Measurements from ENCODE around the gene ACTL6A. TPM values are rescaled to one million over a fixed set of nuclear protein-coding genes. Genes with fewer than 3 reads are reported as not detected.

The ACTL6A gene
- total and polyA plus RNA-seq, 7 experiments from 2014 or later, result 23.2 to 78.3 (median 56.3) TPM

DNA sequence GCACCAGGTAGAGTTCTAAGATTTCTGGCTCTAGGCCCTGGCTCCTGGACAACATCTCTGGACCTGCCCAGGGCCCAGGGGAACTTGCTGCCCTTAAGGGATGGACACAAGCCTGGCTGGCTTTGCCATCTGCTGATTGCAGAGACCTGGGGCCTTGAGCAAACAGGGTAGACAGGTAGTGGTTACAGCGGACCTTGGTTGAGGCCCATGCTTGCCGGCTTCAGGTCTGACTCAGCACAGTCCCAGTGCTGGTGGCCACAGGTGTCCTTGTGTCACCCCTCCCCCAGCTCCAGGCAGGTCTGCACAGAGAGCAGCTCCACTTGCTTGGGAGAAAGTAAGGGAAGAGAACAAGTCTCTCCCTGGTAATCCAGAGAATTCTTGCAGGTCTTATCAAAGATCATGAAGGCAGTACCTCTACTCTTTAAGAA is 15.9 kb upstream of the ACTL6A start:
- Mint-ChIP-seq H3K36me3 (no peaks in the 10 kb centered on the region), H3K4me1 (no peaks in the 10 kb centered on the region), H3K4me3 (no peak overlapping the region), H3K27ac (no peak overlapping the region), H3K9me3 (peaks cover 0 to 3% (median 0%) of the 10 kb centered on the region in 11 donors), H3K27me3 (peaks cover 6 to 13% (median 6%) of the 10 kb centered on the region in 5 donors)
- no peaks in the 10 kb centered on the region for H3K4me1 ChIP-seq (ENCODE audit: control insufficient read depth in 2 of 2, insufficient read depth in 2 of 2, low read length in 2 of 2)
- no peak overlapping the region for H3K27ac ChIP-seq (ENCODE audit: low read depth, low read length)
- no peak overlapping the region for H3K4me3 ChIP-seq (ENCODE audit: low read length)
- H3K9me3 ChIP-seq (ENCODE audit: control insufficient read depth in 2 of 3, low read length in 3 of 3), result no peaks in the 10 kb centered on the region
- intact Hi-C loops (cut with micrococcal nuclease), result no loop called here
- CTCF ChIA-PET, result no interaction called here
- H3K27me3 ChIP-seq (ENCODE audit: control insufficient read depth in 2 of 2, insufficient read depth in 2 of 2, low read length in 2 of 2), result no peaks in the 10 kb centered on the region
- POLR2A ChIA-PET, result no interaction called here
- no peaks in the 10 kb centered on the region for H3K36me3 ChIP-seq (ENCODE audit: control insufficient read depth in 2 of 3, insufficient read depth in 3 of 3, low read length in 3 of 3)
- no peak for DNase-seq
- no peak for ATAC-seq

DNA sequence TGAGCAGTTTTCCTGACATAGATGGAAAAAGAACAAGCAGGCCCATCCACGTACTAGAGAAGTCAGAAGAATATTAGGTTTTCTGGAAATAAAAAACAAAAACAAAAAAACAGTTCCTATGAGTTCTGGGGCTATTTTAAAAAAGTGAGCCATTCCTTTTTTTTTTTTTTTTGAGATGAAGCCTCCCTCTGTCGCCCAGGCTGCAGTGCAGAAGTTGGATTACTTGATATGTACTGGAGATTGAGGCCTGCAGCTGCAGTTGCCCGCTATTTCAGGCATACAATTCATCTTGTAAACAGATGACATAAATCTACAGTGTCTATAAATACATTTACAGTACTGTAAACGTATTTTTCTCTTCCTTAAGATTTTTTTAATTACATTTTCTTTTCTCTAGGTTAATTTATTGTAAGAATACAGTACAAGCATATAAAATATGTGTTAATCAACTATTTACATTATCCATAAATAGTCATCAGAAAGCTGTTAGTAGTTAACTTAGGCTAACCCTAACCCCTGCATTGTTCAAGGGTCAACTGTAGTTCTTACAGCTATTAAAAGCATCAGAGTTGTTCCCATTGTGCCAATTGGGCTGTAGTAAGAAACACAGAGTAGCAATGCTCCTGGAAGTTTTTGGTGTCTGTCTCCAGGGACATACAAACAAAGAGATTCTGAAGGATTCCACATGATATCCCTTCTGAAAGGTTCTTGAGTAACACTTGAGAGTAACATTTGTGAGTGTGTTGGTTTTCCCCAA is 11.2 kb upstream of the ACTL6A start:
- intact Hi-C loops (cut with micrococcal nuclease), result no loop called here
- ChIA-PET POLR2A (interaction anchor here (0.7 kb wide), 1 partner anchor 45 kb away, joined by 4 read pairs; no protein-coding TSS in a partner anchor), CTCF (interaction anchor here (0.7 kb wide), 1 partner anchor 10 kb away, joined by 6 read pairs; no protein-coding TSS in a partner anchor)
- H3K4me1 ChIP-seq (ENCODE audit: control insufficient read depth in 2 of 2, insufficient read depth in 2 of 2, low read length in 2 of 2), result no peaks in the 10 kb centered on the region
- ATAC-seq, result no peak
- Mint-ChIP-seq H3K27me3 (peaks cover 0 to 7% (median 0%) of the 10 kb centered on the region in 5 donors), H3K9me3 (no peaks in the 10 kb centered on the region), H3K27ac (no peak overlapping the region), H3K4me1 (no peaks in the 10 kb centered on the region), H3K4me3 (no peak overlapping the region), H3K36me3 (no peaks in the 10 kb centered on the region)
- H3K9me3 ChIP-seq (ENCODE audit: control insufficient read depth in 2 of 3, low read length in 3 of 3), result no peaks in the 10 kb centered on the region
- no peak overlapping the region for H3K27ac ChIP-seq (ENCODE audit: low read depth, low read length)
- H3K27me3 ChIP-seq (ENCODE audit: control insufficient read depth in 2 of 2, insufficient read depth in 2 of 2, low read length in 2 of 2), result no peaks in the 10 kb centered on the region
- H3K36me3 ChIP-seq (ENCODE audit: control insufficient read depth in 2 of 3, insufficient read depth in 3 of 3, low read length in 3 of 3), result no peaks in the 10 kb centered on the region
- no peak overlapping the region for H3K4me3 ChIP-seq (ENCODE audit: low read length)
- DNase-seq, result no peak

DNA sequence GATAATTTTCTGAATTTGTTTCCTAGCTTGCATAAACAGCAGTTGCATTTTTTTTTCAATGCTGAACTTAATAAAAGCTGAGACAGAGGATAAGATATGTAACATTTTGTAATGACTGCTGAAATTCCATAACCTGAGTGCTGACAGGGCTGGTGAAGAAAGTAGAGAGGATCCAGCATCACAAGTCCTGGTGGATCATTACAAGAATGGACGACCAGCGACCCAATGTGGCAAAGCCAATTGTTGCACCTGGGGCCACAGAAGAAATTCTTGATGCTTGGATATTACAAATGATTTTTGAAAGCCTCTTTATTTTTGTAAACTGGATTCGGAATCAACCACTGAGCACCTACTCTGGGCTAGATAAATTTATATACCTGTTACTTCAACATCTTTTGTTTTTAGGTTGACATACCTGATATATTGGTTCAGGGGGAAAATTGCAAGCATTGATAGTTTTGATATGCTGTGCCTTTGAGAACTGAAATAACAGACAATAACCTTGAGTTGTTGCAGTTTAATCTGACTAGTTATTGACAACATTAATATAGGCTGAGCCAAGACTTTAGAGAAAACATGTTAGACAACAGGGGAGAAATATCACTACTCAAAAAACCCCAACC is 3.9 kb upstream of the ACTL6A start:
- Histone ChIP-seq H3K27ac (ENCODE audit: low read depth, low read length) (no peak overlapping the region), H3K27me3 (ENCODE audit: control insufficient read depth in 2 of 2, insufficient read depth in 2 of 2, low read length in 2 of 2) (no peaks in the 10 kb centered on the region), H3K9me3 (ENCODE audit: control insufficient read depth in 2 of 3, low read length in 3 of 3) (no peaks in the 10 kb centered on the region), H3K4me3 (ENCODE audit: low read length) (no peak overlapping the region), H3K36me3 (ENCODE audit: control insufficient read depth in 2 of 3, insufficient read depth in 3 of 3, low read length in 3 of 3) (peaks cover 0 to 8% (median 0%) of the 10 kb centered on the region in 3 experiments), H3K4me1 (ENCODE audit: control insufficient read depth in 2 of 2, insufficient read depth in 2 of 2, low read length in 2 of 2) (peaks cover 3% of the 10 kb centered on the region in 2 donors)
- no peak overlapping the region for H3K4me3 Mint-ChIP-seq
- H3K27me3 Mint-ChIP-seq, result peaks cover 0 to 14% (median 0%) of the 10 kb centered on the region in 5 donors
- peaks cover 3 to 18% (median 11%) of the 10 kb centered on the region in 7 donors for H3K4me1 Mint-ChIP-seq
- no peaks in the 10 kb centered on the region for H3K9me3 Mint-ChIP-seq
- DNase-seq (peak in 5 of 9 donors; percentile 11 to 42 (median 17)), ATAC-seq (no peak)
- POLR2A ChIA-PET, result no interaction called here
- H3K36me3 Mint-ChIP-seq, result no peaks in the 10 kb centered on the region
- no peak overlapping the region for H3K27ac Mint-ChIP-seq
- intact Hi-C loops (cut with micrococcal nuclease), result loop anchor here (1.0 to 2.0 kb wide), 6 partner anchors 113 to 1122 kb away; no protein-coding TSS in a partner anchor
- CTCF ChIA-PET, result no interaction called here

DNA sequence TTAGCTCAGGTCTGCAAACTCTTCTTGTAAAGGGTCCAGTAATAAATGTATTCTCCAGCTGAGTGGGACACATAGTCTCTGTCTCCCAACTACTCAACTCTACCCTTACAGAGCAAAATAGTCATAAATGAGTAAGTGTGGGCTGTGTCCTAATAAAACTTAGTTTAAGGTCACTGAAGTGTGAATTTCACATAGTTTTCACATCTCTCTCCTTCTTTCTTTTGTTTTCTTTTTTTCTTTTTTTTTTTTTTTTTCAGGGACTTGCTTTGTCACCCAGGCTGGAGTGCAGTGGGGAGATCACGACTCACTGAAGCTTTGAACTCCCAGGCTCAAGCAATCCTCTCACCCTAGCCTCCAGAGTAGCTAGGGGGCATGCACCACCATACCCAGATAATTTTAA is 1.9 kb upstream of the ACTL6A start:
- H3K4me3 ChIP-seq (ENCODE audit: low read length), result no peak overlapping the region
- DNase-seq (no peak), ATAC-seq (no peak)
- Mint-ChIP-seq H3K27me3 (peaks cover 0 to 14% (median 0%) of the 10 kb centered on the region in 5 donors), H3K4me1 (peaks cover 10 to 38% (median 29%) of the 10 kb centered on the region in 7 donors), H3K4me3 (no peak overlapping the region), H3K9me3 (no peaks in the 10 kb centered on the region), H3K36me3 (no peaks in the 10 kb centered on the region), H3K27ac (no peak overlapping the region)
- peaks cover 0 to 8% (median 0%) of the 10 kb centered on the region in 3 experiments for H3K36me3 ChIP-seq (ENCODE audit: control insufficient read depth in 2 of 3, insufficient read depth in 3 of 3, low read length in 3 of 3)
- POLR2A ChIA-PET, result no interaction called here
- intact Hi-C loops (cut with micrococcal nuclease), result loop anchor here (5.0 to 10.0 kb wide), 5 partner anchors 108 to 1563 kb away; partner anchors contain the start of genes DNAJC19 (in 2 of the 2), FXR1 (in 1 of the 2) and GNB4 (in 1 of the 2)
- H3K27me3 ChIP-seq (ENCODE audit: control insufficient read depth in 2 of 2, insufficient read depth in 2 of 2, low read length in 2 of 2), result no peaks in the 10 kb centered on the region
- H3K4me1 ChIP-seq (ENCODE audit: control insufficient read depth in 2 of 2, insufficient read depth in 2 of 2, low read length in 2 of 2), result peaks cover 10% of the 10 kb centered on the region in 2 donors
- CTCF ChIA-PET, result no interaction called here
- H3K9me3 ChIP-seq (ENCODE audit: control insufficient read depth in 2 of 3, low read length in 3 of 3), result no peaks in the 10 kb centered on the region
- H3K27ac ChIP-seq (ENCODE audit: low read depth, low read length), result no peak overlapping the region

DNA sequence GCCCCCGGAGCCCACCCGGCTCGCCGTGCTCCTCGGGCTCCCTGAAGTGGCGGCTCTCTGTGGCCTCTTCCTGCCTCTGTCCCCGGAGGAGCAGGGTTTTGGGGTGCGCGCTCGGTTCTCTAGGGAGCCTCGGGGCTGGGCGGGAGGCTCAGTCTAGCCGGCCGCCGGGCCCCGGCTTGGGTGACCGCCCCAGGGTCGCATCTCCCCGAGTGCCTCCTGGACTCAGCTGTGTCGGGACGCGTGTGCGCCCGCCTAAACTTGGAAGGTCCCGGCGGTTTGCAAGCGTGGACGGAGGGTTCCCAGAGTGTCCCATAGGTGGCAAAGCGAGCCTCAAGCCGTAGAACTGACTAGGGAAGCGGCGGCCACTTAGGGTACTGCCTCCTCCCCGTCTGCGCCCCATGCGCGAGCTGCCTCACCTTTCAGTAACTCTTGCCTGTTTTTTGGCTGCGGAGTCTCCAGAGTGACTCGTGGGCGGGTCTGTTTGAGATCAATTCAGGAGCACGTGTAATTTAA is 601 bp downstream of the ACTL6A start:
- CTCF ChIA-PET, result no interaction called here
- H3K9me3 Mint-ChIP-seq, result no peaks in the 10 kb centered on the region
- Histone ChIP-seq H3K4me3 (ENCODE audit: low read length) (peak overlapping the region; percentile 61), H3K27me3 (ENCODE audit: control insufficient read depth in 2 of 2, insufficient read depth in 2 of 2, low read length in 2 of 2) (no peaks in the 10 kb centered on the region), H3K4me1 (ENCODE audit: control insufficient read depth in 2 of 2, insufficient read depth in 2 of 2, low read length in 2 of 2) (peaks cover 10% of the 10 kb centered on the region in 2 donors), H3K36me3 (ENCODE audit: control insufficient read depth in 2 of 3, insufficient read depth in 3 of 3, low read length in 3 of 3) (peaks cover 0 to 8% (median 0%) of the 10 kb centered on the region in 3 experiments), H3K27ac (ENCODE audit: low read depth, low read length) (peak overlapping the region; percentile 78), H3K9me3 (ENCODE audit: control insufficient read depth in 2 of 3, low read length in 3 of 3) (no peaks in the 10 kb centered on the region)
- H3K4me1 Mint-ChIP-seq, result peaks cover 13 to 51% (median 34%) of the 10 kb centered on the region in 7 donors
- peak overlapping the region; percentile 91 to 100 (median 98) for H3K4me3 Mint-ChIP-seq
- H3K36me3 Mint-ChIP-seq, result no peaks in the 10 kb centered on the region
- intact Hi-C loops (cut with micrococcal nuclease), result loop anchor here (1.0 to 10.0 kb wide), 8 partner anchors 46 to 1566 kb away; partner anchors contain the start of genes DNAJC19 (in 2 of the 2), TTC14 (in 2 of the 2), FXR1 (in 1 of the 2) and GNB4 (in 1 of the 2)
- DNase-seq, result peak; percentile 39 to 69 (median 52)
- POLR2A ChIA-PET, result interaction anchor here (1.2 to 2.3 kb wide), 3 partner anchors 41 to 414 kb away, joined by 5 to 13 read pairs (median 8); partner anchors contain the start of genes MFN1, MRPL47 and NDUFB5
- peak overlapping the region; percentile 68 to 98 (median 92) for H3K27ac Mint-ChIP-seq
- peaks cover 0 to 10% (median 0%) of the 10 kb centered on the region in 5 donors for H3K27me3 Mint-ChIP-seq
- ATAC-seq, result peak; percentile 59

DNA sequence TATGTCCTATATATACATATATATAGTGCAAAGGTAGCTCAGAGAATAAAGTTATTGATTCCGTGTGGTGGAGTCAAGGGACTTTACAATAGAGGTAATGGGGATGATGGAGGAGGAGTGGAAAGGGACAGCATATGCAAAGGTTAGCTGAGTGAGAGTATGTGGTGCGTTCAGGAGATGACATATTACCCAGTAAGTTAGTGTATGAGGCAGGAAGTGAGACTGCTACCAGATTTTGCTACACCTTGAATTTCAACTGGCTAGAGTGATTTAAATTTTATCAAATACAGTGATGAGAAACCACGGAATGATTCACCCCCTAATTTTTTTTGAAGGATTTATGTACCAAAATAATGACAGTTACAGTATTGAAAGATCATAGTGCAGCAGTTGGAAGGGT is 2.8 kb downstream of the ACTL6A start:
- Mint-ChIP-seq H3K27ac (peak overlapping the region in 8 of 9 donors; percentile 1 to 69 (median 22)), H3K36me3 (peaks cover 0 to 5% (median 3%) of the 10 kb centered on the region in 5 donors), H3K4me1 (peaks cover 13 to 56% (median 44%) of the 10 kb centered on the region in 7 donors), H3K9me3 (no peaks in the 10 kb centered on the region), H3K4me3 (peak overlapping the region in 9 of 10 donors; percentile 2 to 63 (median 27)), H3K27me3 (peaks cover 0 to 2% (median 0%) of the 10 kb centered on the region in 5 donors)
- DNase-seq (no peak), ATAC-seq (no peak)
- peaks cover 0 to 18% (median 7%) of the 10 kb centered on the region in 3 experiments for H3K36me3 ChIP-seq (ENCODE audit: control insufficient read depth in 2 of 3, insufficient read depth in 3 of 3, low read length in 3 of 3)
- CTCF ChIA-PET, result interaction anchor here (1.4 kb wide), 1 partner anchor 84 kb away, joined by 3 read pairs; no protein-coding TSS in a partner anchor
- no peak overlapping the region for H3K4me3 ChIP-seq (ENCODE audit: low read length)
- H3K4me1 ChIP-seq (ENCODE audit: control insufficient read depth in 2 of 2, insufficient read depth in 2 of 2, low read length in 2 of 2), result peaks cover 10% of the 10 kb centered on the region in 2 donors
- POLR2A ChIA-PET, result no interaction called here
- no peak overlapping the region for H3K27ac ChIP-seq (ENCODE audit: low read depth, low read length)
- intact Hi-C loops (cut with micrococcal nuclease), result loop anchor here (10.0 kb wide), 1 partner anchor 1419 kb away; the partner anchor contains the start of gene DNAJC19 (in 2 of the 2)
- H3K9me3 ChIP-seq (ENCODE audit: control insufficient read depth in 2 of 3, low read length in 3 of 3), result no peaks in the 10 kb centered on the region
- no peaks in the 10 kb centered on the region for H3K27me3 ChIP-seq (ENCODE audit: control insufficient read depth in 2 of 2, insufficient read depth in 2 of 2, low read length in 2 of 2)
